Measurements from ENCODE around the gene GLIPR1L2. TPM values are rescaled to one million over a fixed set of nuclear protein-coding genes. Genes with fewer than 3 reads are reported as not detected.
"Not testable (repeated sequence)": the region's sequence is repeated elsewhere in the genome, so short reads cannot be mapped to it uniquely, and the experiment has no call there.

Gene GLIPR1L2
- polyA plus RNA-seq (2013, experiment 1 of 2; ENCODE audit: insufficient read length), result 0.29 TPM
- polyA plus RNA-seq (2013, experiment 2 of 2; ENCODE audit: insufficient read length), result 0.38 TPM

- DNase-seq, result peak; percentile 97
These were observed at the start of gene GLIPR1L2 for GRCh38 chr12:75390899-75391538. TSS of gene GLIPR1L2 (plus strand) at chr12:75391089. CDS start at chr12:75391117, 28 bp downstream.

- DNase-seq, result no peak
These were observed 49.0 kb upstream of the GLIPR1L2 start for GRCh38 chr12:75341873-75342272.

GRCh38 chr12:75345531-75345930 is 45.4 kb upstream of the GLIPR1L2 start:
- no peak for DNase-seq

- DNase-seq, result not testable (repeated sequence)
These were observed 44.7 kb upstream of the GLIPR1L2 start for GRCh38 chr12:75346215-75346614.

- DNase-seq, result no peak
These were observed 40.9 kb upstream of the GLIPR1L2 start for GRCh38 chr12:75349946-75350345.

GRCh38 chr12:75350413-75350812 is 40.5 kb upstream of the GLIPR1L2 start:
- no peak for DNase-seq

- no peak for DNase-seq
These were observed 36.9 kb upstream of the GLIPR1L2 start for GRCh38 chr12:75354011-75354410.

GRCh38 chr12:75360920-75361319 is 30.0 kb upstream of the GLIPR1L2 start:
- DNase-seq, result no peak

- DNase-seq, result no peak
These were observed 29.5 kb upstream of the GLIPR1L2 start for GRCh38 chr12:75361408-75361807.

- peak; percentile 16 for DNase-seq
These were observed 26.0 kb upstream of the GLIPR1L2 start for GRCh38 chr12:75364919-75365318.

GRCh38 chr12:75366629-75367028 is 24.3 kb upstream of the GLIPR1L2 start:
- peak; percentile 13 for DNase-seq

GRCh38 chr12:75374971-75375370 is 15.9 kb upstream of the GLIPR1L2 start:
- DNase-seq, result no peak

- DNase-seq, result no peak
These were observed 12.5 kb upstream of the GLIPR1L2 start for GRCh38 chr12:75378354-75378753.

- DNase-seq, result peak; percentile 53
These were observed 1.8 kb upstream of the GLIPR1L2 start for GRCh38 chr12:75389061-75389460.

GRCh38 chr12:75389706-75390105 is 1.2 kb upstream of the GLIPR1L2 start:
- no peak for DNase-seq

GRCh38 chr12:75390156-75390898 is 562 bp upstream of the GLIPR1L2 start:
- DNase-seq, result no peak

GRCh38 chr12:75404231-75404630 is 13.3 kb downstream of the GLIPR1L2 start:
- DNase-seq, result peak; percentile 11

- no peak for DNase-seq
These were observed 16.8 kb downstream of the GLIPR1L2 start for GRCh38 chr12:75407683-75408082.

GRCh38 chr12:75409830-75410229 is 18.9 kb downstream of the GLIPR1L2 start:
- no peak for DNase-seq

- DNase-seq, result peak; percentile 17
These were observed 23.8 kb downstream of the GLIPR1L2 start for GRCh38 chr12:75414671-75415070.

- DNase-seq, result no peak
These were observed 29.0 kb downstream of the GLIPR1L2 start for GRCh38 chr12:75419841-75420240.

- DNase-seq, result no peak
These were observed 36.6 kb downstream of the GLIPR1L2 start for GRCh38 chr12:75427491-75427890.

- no peak for DNase-seq
These were observed 37.9 kb downstream of the GLIPR1L2 start for GRCh38 chr12:75428767-75429166.

GRCh38 chr12:75432924-75433323 is 42.0 kb downstream of the GLIPR1L2 start:
- peak; percentile 15 for DNase-seq
